NCI-H510A (cell line): ENCODE results near the gene AQP5.
"Not testable (repeated sequence)": the region's sequence is repeated elsewhere in the genome, so short reads cannot be mapped to it uniquely, and the experiment has no call there.

ENCODE experiments used
- DNase-seq: peaks from one replicate; lab custom pipeline; 2025; lab: John Stamatoyannopoulos, UW

The AQP5 gene

DNA sequence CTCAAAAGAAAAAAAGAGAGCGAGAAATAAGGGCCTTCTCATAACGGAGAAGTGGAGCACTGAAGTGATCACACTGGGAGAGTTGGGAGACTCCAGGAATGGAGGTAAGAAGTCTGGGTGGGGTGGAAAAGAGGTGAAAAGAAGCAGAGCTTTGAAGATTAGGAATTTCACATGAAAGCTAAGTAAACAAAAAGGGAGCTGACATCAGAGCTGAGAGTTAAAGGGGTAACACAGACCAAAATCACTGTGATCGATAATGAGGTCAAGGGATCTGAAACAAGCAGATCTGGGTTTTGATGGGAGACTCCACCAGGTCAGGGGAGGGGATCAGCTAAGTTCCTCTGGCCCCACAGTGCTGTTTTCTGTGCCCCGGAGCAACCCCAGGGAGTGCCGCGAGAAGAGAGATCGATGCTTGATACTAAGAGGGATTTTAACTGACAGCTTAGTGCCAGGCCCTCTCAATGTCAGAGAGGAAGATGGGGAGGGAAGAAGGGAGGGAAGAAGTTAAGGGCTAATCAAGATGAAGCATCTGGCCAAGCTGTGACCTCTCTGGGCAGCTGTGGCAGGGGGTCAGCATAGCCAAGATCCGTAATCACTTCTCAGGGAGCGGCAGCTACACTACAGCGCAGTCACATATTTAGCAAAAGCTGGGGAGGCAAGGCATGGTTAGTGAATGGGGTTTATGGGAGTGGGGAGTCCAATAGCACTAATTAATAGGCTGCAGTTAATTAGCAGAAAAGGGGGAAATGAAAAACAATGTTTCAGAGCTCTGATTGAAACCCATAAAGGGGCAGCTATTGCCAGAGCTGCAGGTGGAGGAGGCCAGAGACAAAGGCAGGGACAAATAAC, 19.1 kb downstream of the AQP5 start:
- no peak for DNase-seq

DNA sequence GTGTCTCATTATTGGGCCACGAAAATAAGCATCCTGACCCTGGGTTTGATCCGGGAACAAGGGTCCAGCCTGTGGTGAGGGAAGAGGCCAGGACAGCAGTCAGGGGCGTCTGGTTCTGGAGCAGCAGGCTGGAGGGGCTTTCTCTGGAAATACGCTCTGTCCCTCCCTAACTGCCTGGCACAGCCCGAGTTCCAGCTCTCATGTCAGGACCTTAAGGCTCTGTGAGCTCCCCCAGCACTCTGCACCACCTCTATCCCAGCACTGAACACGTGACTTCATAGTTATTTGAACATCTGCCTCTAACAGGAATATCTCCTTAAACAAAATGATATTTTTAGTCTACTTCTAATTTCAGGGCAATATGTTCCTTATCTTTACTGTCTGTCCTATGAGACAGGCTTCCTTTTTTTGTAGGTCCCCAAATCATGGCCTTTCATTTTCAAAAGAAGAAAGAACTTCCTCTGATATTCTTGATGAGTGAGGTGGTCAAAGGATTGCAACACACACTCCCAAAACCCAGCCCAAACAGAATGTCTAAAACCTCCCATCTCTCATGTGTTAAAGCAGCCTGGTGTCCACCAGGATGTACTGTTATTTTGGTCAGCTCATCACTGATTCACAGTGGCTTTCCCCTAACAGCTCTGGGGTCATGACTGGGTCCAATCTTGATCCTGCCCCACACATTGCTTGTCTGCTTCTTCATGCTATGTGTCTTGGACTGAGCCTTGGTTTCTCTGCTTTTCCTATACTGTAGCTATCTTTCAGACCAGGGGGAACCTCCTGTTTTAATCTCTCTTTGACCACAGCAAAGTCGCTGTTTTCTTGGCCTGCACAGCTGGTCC, 20.8 kb downstream of the AQP5 start:
- no peak for DNase-seq

DNA sequence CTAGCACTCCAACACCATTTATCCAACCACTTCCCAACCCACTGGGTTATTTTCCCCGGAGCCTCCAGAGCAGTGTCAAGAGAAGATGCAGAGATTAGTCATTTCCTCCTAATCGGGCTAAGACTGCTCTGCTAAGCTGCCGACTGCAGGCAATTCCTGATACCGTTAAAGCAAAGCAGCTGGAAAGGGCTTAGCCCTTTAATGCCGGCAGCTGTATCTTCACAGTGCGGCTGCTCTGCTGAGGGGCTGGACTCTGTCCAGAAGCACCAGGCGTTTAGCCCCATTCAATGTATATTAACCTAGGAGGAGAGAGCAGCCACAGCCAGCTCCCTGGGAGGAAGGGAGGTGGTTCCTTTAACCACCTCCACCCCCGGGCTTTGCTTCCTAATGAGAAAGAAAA, 22.2 kb downstream of the AQP5 start:
- no peak for DNase-seq

DNA sequence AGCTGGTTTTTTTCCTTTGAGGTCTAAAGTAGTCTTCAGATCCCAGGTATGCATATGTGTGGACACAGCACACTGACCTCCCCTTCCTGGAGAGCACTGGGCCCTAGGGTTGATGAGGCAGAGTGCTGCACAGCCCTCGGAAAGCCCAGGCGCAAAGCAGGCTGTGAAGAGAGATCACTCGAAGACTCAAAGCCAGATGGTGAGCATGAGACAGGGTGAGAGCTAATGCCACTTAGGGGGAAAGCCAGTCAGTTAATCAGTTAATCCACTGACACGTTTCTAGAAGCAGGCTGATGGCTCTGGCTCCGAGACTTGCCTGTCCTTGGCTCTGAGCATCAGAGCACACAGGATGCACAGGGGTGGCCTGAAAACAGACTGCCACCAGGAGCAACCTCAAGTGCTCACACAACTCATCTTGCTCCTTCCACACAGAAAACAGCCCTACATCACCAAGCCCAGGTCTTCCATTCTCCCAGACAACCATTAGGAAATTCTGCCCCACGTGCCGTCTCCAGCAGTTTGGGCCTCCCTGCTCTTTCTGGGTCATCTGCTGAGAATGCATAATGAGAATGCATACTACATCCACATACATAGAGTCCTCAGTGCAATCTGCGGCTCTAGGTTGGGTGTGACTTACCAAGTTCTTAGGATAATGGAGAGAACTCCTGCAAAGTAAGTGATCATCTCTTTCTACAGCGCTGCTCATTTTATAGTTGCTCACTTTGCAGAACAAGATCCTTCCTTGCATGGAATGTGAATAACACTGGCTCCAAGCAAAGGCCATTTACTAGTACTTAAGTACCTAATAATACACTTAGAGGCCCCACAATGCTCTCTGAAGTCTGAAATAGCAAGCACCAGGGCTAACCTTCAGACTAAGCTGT, 23.0 kb downstream of the AQP5 start:
- no peak for DNase-seq

DNA sequence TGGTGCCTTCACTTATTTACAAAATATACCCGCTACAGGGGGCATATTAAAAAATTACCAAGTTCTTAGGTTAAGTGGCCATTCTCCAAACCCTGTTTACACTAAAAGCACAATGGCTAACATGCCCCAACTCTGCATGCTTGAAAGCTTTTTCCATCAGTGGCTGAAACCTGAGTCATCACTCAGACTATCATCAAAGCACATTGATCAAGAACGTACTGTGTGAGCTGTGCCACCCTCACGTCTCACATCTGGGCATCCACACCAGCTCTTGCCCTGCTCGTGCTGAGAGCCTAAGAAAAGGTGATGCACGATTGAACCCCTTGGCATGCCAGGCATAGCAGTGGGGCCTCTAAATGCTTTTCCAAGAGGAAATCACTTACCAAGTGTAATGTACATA, 24.3 kb downstream of the AQP5 start:
- DNase-seq, result no peak

DNA sequence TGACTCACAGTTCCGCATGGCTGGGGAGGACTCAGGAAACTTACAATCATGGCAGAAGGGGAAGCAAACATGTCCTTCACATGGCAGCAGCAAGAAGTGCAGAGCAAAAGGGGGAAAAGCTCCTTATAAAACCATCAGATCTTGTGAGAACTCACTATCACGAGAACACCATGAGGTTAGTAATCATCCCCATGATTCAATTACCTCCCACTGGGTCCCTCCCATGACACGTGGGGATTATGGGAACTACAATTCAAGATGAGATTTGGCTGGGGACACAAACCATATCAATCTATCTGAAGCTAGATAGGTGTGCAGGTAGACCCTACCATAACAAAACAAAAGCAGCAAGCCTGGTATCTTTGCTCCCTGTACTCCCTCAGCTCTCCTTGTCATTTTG, 24.8 kb downstream of the AQP5 start:
- not testable (repeated sequence) for DNase-seq

DNA sequence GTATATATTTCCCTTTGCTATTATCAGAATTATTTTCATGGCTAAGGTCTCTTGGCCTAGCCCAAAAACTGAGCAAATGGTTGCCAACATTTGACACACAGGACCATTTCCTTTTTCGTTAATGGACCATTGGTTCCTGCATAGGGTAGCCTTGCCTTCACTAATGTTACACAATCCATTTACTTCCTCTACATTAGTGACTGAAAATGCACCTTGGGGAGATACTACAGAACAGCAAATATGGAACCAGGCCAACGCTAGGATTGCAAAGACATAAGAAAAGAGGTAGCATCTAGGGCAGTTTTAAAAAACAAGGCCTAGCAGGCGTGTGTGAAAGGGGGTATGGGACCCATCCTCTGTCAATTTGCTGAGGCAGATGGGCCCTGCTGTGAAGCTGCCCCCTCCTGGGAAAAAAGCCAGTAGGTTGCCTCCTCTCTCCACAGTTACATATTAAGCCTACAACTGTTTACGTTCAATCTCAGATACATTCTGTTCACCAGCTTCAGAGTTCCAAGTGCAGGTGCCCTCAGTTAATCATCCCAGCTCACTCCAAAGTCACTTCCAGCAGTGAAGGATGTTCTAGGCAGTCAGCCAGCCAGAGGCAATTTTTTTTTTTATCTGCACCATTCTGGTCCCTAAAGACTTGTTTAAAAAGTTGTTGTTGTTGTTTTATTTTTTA, 26.1 kb downstream of the AQP5 start:
- no peak for DNase-seq

DNA sequence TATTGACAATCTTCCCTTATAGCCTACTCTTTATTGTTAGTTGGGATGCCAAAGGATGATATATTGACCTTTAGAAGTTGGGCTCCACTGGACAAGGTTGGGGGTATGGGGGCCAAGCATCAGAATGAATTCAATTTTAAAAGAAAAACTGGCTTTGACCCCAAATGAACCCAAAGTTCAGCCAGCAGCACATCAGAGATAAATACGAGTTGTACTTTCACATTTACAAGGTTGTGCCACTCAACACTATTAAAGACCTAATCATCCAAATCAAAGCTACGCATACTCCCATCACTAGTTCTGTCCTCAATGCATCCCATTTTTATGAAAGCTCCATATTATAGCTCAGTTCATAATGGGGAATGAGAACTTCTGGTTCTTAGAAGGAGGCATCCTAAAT, 27.7 kb downstream of the AQP5 start:
- DNase-seq, result not testable (repeated sequence)

DNA sequence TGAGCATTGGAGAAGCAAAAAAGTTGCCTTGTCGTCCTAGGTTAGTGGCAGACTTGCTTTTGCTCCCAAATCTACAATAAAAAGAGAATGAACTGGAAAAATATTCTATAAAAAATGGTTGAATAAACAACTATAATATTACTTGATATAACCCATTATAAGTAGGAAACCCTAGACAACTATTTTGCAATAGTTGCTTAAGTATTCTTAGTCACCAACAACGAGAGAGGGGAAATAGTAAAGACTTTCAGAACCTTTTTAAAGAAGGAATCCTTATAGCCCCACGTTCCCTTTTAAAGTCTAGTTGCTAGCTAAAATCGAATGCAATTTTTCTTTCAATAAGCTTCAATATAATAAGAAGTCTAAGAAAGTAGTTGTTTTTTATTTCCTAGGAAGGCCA, 28.6 kb downstream of the AQP5 start:
- DNase-seq, result no peak

DNA sequence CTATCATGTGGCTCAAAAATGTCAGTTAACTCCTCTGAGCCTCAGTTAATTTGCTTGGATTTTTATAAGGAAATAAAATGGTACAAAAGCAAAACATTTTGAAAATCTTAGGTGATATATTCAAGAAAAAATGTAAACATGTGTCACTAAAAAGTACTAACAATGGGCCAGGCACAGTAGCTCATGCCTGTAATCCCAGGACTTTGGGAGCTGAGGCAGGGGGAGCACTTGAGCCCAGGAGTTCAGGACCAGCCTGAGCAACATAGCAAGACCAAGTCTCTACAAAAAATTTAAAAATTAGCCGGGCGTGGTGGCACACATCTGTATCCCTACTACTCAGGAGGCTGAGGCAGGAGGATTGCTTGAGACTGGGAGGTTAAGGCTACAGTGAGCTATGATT, 36.8 kb downstream of the AQP5 start:
- DNase-seq, result no peak

DNA sequence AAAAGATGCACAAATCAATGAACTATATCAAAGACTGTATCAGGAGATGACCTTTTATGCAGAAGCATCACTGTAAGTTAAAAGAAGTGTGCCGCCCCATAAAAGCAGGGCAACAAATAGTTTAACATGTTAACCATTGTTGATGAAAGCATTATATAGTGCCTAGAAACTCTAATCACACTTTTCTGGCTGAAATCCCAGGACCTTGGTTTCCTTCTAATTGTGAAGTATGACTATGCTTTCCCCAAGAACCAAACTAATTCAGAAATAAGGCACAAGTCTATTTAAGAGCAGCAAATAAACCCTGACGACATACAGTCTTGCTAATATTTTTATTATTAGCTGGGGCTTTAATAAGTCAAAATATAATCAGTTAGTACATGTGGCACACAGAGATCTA, 41.9 kb downstream of the AQP5 start:
- DNase-seq, result no peak

DNA sequence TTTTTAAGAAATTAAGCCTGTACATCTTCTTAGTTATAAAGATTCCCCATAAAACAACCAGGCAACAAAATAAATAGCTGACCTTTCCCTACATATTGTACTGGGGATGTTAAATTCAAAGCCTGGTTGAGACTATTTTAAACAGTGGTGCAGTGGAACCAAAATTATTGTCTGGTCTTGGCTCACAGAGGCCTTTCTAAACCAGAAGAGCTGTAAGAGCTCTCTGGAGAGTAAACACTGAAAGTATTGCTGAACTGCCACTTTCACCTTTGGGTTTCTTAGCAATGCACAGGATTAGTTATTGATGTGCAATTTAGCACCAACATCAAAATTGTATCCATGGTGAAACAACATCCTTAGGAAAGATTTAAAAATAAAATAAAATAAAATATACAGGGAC, 43.0 kb downstream of the AQP5 start:
- no peak for DNase-seq

DNA sequence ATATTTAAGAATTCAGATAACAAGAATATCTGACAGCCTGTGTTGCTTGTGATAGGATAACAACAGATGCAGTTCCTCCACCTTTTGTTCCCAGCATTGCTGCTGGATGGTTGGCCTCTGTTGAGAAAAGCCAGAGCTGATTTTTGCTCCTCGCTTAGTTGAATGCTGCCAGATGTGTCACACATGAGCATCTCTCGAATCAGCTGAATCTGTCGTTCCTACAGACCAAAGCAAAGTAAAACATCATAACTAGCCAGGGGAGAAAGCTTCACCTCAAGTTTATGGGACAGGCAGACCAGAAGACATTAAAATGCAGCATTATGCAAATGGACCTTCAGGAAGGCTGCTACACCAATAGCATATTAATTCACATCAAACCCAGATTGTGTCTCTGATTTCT, 43.5 kb downstream of the AQP5 start:
- DNase-seq, result no peak

DNA sequence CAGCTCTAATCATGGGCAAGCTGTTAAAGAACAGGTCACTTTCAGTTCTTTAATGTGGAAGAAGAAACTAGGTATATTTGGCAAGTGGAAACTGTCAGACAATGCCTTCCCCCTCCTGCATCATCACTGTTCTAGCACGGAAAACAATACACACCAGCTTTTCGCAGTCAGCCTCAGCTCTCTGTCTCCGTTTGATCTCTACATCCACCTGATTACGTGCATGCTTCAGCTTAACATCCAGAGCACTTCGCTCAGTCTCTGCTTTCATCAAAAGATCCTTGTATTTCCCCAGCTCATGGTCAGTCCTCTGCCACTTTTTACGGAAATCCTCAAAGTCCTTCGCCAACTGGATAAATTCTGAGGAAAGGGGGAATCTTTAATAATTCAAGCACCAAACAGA, 44.6 kb downstream of the AQP5 start:
- DNase-seq, result no peak

DNA sequence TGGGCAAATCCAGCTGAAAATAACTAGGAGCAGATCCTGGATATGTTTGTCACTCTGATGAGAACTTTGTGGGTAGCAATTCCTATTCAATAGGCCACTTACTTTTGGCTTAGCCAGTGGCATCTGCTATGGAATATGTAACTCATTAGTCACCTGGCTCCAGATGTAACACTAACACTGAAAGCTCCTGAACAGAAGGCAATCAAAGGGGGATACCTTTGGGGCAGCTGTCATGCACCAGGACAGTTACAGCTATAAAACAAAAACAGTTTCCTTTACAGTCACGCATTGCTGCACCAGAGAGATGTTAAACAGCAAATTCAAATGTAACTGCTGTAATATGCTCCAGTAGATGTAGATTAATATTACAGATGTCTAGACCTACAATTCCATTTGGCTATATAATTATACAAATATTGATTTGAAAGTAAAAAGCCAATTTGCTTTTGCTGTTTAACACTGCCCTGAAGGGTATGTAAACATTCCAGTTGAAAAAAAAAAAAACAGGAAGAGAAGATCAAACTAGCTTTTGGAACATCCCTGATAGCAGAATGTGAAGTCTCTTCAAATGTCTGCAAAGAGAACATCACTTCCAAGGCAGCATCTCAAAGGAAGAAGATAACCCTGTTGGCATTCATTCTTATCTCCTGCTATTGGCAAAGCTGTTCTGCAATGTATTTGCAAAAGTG, 45.2 kb downstream of the AQP5 start:
- no peak for DNase-seq

DNA sequence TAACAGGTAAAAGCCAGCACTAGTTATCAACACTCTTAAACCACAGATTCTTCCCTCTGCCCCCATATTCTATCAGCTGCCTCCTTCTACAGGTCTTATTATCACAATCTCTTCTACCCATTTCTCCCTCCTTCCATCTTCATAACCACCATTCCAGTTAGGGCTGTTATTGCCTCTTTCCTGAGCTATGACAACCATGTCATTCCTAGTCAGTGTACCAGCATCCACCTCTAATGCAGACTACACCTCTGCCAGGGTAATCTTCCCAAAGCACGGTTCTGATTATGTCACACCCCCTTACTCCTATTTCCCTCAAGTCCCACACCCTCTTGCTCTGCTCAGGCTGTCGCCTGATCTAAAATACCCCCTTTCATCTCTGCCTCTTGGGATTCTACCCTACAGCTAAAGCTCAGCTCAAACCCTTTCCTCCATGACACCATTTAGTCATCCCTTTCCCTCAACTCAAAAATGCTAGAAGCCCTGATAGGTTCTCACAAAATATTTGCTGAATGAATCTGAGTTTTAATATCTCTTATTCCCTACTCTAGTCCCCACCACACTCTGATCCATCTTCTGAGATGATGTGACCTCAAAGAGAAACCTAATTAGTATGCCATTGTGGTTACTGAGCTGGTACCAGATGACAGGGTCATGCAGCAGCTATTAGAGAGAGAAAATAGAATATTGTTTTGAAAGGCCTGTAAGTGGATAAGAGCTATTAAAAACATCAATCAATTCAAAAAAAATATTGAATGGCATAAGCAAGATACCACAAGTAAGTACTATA, 51.9 kb downstream of the AQP5 start:
- DNase-seq, result no peak

DNA sequence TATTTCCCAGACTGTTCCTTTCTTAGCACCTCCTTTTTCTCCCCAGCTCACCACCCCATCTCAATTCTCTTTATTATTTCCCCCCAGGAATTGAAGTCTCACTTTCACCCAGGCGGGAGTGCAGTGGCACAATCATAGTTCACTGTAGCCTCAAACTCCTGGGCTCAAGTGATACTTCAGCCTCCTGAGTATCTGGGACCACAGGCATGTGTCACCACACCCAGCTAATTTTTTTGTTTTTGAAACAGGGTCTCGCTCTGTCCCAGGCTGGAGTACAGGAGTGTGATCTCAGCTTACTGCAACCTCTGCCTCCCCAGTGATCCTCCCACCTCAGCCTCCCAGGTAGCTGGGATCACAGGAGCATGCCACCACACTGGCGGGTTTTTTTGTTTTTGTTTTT, 52.7 kb downstream of the AQP5 start:
- DNase-seq, result no peak
